ENCODE measurements around the gene IRX5.

GRCh38 chr16:54980821-54981220, 50.2 kb downstream of the IRX5 start:
- TF ChIP-seq CTCF (conservative IDR thresholded peaks at IDR 0.05 in 1 of 2, IDR thresholded peaks at IDR 0.05 in 1 of 2; ENCODE audit: low read depth in 1 of 2, low read length in 2 of 2) (no peak), EZH2 (IDR thresholded peaks at IDR 0.05; ENCODE audit: low read length, missing control alignments) (no peak)
